PFSK-1 (cell line): Measurements from ENCODE around the gene PDZD2.

Source experiments
- FOXP2 ChIP-seq: optimal IDR thresholded peaks from 2 replicates; pipeline ENCODE3; 2011; ENCODE audit warnings: borderline replicate concordance, control low read depth, inconsistent platforms; ENCODE audit not compliant: insufficient read depth; ENCODE audit errors: extremely low read length, extremely low read depth
- POLR2AphosphoS5 ChIP-seq: IDR thresholded peaks from 2 replicates; pipeline ENCODE4 v1.6.1; 2012; ENCODE audit warnings: low read depth, mild to moderate bottlenecking, control low read depth, low read length, moderate library complexity
- SIN3A ChIP-seq: IDR thresholded peaks from 2 replicates; pipeline ENCODE4 v1.6.1; 2012; ENCODE audit warnings: mild to moderate bottlenecking, low read length, moderate library complexity, borderline replicate concordance; ENCODE audit not compliant: insufficient read depth
- TAF1 ChIP-seq: IDR thresholded peaks from 2 replicates; pipeline ENCODE4 v1.6.1; 2012; ENCODE audit warnings: low read length, control low read depth, borderline replicate concordance; ENCODE audit not compliant: insufficient read depth
- TF ChIP-seq, protein P1 (sequence below), 2 experiments: IDR thresholded peaks; 2 replicates each; pipeline versions ENCODE4 v1.6.1 to v1.8.0; 2011 to 2012; ENCODE audit warnings: low read depth in 2 of 2, low read length in 2 of 2, control low read depth in 1 of 2, inconsistent platforms in 1 of 2, mild to moderate bottlenecking in 1 of 2, moderate library complexity in 1 of 2; ENCODE audit not compliant: insufficient read depth in 1 of 2

The PDZD2 gene

GRCh38 chr5:31722111-31722510 is 83.2 kb downstream of the PDZD2 start:
- no peak for TF ChIP-seq TAF1
- TF ChIP-seq, protein P1, sequence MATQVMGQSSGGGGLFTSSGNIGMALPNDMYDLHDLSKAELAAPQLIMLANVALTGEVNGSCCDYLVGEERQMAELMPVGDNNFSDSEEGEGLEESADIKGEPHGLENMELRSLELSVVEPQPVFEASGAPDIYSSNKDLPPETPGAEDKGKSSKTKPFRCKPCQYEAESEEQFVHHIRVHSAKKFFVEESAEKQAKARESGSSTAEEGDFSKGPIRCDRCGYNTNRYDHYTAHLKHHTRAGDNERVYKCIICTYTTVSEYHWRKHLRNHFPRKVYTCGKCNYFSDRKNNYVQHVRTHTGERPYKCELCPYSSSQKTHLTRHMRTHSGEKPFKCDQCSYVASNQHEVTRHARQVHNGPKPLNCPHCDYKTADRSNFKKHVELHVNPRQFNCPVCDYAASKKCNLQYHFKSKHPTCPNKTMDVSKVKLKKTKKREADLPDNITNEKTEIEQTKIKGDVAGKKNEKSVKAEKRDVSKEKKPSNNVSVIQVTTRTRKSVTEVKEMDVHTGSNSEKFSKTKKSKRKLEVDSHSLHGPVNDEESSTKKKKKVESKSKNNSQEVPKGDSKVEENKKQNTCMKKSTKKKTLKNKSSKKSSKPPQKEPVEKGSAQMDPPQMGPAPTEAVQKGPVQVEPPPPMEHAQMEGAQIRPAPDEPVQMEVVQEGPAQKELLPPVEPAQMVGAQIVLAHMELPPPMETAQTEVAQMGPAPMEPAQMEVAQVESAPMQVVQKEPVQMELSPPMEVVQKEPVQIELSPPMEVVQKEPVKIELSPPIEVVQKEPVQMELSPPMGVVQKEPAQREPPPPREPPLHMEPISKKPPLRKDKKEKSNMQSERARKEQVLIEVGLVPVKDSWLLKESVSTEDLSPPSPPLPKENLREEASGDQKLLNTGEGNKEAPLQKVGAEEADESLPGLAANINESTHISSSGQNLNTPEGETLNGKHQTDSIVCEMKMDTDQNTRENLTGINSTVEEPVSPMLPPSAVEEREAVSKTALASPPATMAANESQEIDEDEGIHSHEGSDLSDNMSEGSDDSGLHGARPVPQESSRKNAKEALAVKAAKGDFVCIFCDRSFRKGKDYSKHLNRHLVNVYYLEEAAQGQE (IDR thresholded peaks at IDR 0.05; ENCODE audit: insufficient read depth in 1 of 2, low read depth in 2 of 2, low read length in 2 of 2) = no peak
- no peak for TF ChIP-seq POLR2AphosphoS5
- TF ChIP-seq SIN3A = no peak
- no peak for TF ChIP-seq FOXP2

GRCh38 chr5:31725996-31726395 is 87.1 kb downstream of the PDZD2 start:
- TF ChIP-seq, protein P1 (IDR thresholded peaks at IDR 0.05; ENCODE audit: insufficient read depth in 1 of 2, low read depth in 2 of 2, low read length in 2 of 2) = no peak
- TF ChIP-seq FOXP2 (no peak), SIN3A (no peak), TAF1 (no peak), POLR2AphosphoS5 (no peak)

GRCh38 chr5:31726952-31727351 is 88.0 kb downstream of the PDZD2 start:
- no peak for TF ChIP-seq TAF1
- TF ChIP-seq SIN3A = no peak

- TF ChIP-seq, protein P1 (IDR thresholded peaks at IDR 0.05; ENCODE audit: insufficient read depth in 1 of 2, low read depth in 2 of 2, low read length in 2 of 2) = no peak
- no peak for TF ChIP-seq POLR2AphosphoS5
- no peak for TF ChIP-seq TAF1
- no peak for TF ChIP-seq SIN3A
- TF ChIP-seq FOXP2 = no peak
These were observed 89.1 kb downstream of the PDZD2 start for GRCh38 chr5:31728039-31728438.

DNA sequence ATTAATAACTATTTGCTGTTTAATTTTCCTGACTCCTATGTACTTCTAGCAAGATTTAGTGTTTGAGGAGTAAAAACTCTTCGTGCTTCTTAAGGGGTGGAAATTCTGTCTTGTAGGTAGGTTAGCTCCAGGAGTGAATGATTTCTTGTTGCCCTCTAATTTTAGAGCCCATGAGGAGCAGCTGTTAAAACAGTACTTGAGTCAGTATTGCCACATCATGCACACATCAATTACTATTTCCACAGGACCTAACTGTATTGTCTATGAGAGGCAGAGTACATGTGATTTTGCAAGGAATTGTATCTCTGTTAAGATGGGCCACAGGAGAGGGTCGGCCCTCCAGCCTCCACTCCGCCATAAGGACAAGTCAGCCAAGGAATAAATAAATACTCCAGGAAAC is 91.2 kb downstream of the PDZD2 start:
- no peak for TF ChIP-seq FOXP2
- no peak for TF ChIP-seq SIN3A
- TF ChIP-seq TAF1 = no peak
- TF ChIP-seq POLR2AphosphoS5 = no peak
- TF ChIP-seq, protein P1 (IDR thresholded peaks at IDR 0.05; ENCODE audit: insufficient read depth in 1 of 2, low read depth in 2 of 2, low read length in 2 of 2) = no peak

- TF ChIP-seq TAF1 (no peak), POLR2AphosphoS5 (no peak), FOXP2 (no peak)
- TF ChIP-seq, protein P1 (IDR thresholded peaks at IDR 0.05; ENCODE audit: insufficient read depth in 1 of 2, low read depth in 2 of 2, low read length in 2 of 2) = no peak
These were observed 92.1 kb downstream of the PDZD2 start for GRCh38 chr5:31731016-31731415.
